ENCODE measurements around the gene MARCHF11.

- TF ChIP-seq, protein P1, sequence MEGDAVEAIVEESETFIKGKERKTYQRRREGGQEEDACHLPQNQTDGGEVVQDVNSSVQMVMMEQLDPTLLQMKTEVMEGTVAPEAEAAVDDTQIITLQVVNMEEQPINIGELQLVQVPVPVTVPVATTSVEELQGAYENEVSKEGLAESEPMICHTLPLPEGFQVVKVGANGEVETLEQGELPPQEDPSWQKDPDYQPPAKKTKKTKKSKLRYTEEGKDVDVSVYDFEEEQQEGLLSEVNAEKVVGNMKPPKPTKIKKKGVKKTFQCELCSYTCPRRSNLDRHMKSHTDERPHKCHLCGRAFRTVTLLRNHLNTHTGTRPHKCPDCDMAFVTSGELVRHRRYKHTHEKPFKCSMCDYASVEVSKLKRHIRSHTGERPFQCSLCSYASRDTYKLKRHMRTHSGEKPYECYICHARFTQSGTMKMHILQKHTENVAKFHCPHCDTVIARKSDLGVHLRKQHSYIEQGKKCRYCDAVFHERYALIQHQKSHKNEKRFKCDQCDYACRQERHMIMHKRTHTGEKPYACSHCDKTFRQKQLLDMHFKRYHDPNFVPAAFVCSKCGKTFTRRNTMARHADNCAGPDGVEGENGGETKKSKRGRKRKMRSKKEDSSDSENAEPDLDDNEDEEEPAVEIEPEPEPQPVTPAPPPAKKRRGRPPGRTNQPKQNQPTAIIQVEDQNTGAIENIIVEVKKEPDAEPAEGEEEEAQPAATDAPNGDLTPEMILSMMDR (IDR thresholded peaks at IDR 0.05), result no peak
- TF ChIP-seq POLR2A (IDR thresholded peaks at IDR 0.05), result no peak
These were observed 145.1 kb downstream of the MARCHF11 start for GRCh38 chr5:16034319-16035001.
